ENCODE results near the gene TNFRSF13B.

Gene TNFRSF13B

DNA sequence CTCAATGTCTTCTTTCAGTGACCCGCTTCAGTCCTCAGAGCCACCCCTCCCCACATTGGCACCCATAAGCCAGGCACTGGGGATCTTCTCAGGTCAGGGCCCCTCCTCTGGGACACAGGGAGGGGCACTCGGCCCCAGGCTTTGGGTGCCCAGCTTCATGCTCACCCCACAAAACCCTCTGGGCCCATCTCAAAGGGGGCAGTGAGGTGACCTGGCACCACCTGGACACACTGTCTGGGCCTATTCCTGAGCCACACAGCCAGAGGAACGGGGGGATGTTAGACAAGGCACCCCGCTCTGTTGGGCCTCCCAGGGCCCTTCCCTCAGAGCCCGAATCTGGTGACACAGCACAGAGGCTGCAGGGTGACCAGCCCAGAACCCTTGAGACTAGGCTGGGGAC lies 36.1 kb downstream of the TNFRSF13B start:
- no peak for DNase-seq

DNA sequence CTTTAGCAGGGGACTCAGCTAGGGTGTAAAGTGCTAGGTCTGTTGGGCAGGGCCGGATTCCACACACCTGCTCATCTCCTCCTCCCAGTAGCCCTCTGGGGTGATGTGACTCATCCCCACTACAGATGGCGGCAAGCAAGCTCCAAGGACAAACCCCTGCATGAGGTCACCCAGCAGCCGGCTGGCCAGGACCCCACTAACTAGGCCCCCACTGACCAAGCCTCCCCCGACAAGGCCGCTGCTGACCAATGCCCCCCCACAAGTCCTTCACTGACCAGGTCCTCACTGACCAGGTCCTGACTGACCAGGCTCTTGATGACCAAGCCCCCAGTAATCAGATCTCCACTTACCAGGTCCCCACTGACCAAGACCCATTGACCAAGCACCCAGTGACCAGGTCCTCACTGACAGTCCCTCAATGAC lies 36.7 kb downstream of the TNFRSF13B start:
- no peak for DNase-seq

DNA sequence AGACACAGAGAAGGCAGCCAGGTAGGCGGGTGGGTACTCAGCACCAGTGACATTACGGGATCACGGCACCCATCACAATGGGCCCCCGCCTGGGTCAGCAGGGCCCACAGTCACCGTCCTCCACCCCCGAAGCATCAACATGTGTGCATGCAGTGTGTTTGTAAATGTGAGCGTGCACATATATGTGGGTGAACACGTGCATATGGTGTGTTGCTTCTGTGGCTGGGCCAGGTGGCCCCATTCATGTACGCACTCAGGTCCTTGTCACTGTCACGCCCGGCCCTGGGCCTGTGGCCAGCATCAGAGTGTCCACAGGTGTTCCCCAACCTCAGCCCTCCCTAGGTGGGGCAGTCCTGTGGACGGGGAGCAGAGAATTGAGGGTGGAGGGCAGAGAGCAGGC lies 37.1 kb downstream of the TNFRSF13B start:
- no peak for DNase-seq

DNA sequence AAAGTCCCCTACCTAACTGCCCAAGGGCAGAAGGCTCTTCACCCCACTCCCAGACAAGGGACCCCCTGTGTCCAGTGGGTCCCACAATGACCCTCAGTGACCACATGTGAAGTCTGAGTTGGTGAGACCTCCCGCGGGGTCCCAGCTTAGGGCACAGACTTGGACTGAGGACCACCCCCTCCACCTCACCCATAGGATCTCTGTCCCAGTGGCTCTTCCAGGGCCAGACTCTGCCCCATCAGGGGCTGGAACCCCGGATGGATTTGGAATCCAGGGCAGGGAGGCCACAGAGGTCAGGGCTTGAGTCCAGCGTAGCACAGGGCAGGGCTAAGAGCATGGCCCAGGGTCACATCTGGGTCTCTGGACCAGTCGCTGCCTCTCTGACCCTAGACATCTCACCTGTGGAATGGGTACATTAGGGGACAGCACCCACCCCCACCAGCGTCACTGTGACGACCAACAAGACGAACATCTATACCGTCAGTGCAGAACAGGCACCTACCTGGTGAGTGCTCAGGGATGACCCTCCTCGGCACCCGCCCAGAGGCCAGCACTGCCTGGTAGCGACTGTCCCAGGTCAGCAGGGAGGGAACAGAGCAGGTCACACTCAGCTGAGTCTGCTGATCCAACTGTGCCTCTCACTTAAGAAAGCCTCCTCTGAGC lies 37.7 kb downstream of the TNFRSF13B start:
- no peak for DNase-seq

DNA sequence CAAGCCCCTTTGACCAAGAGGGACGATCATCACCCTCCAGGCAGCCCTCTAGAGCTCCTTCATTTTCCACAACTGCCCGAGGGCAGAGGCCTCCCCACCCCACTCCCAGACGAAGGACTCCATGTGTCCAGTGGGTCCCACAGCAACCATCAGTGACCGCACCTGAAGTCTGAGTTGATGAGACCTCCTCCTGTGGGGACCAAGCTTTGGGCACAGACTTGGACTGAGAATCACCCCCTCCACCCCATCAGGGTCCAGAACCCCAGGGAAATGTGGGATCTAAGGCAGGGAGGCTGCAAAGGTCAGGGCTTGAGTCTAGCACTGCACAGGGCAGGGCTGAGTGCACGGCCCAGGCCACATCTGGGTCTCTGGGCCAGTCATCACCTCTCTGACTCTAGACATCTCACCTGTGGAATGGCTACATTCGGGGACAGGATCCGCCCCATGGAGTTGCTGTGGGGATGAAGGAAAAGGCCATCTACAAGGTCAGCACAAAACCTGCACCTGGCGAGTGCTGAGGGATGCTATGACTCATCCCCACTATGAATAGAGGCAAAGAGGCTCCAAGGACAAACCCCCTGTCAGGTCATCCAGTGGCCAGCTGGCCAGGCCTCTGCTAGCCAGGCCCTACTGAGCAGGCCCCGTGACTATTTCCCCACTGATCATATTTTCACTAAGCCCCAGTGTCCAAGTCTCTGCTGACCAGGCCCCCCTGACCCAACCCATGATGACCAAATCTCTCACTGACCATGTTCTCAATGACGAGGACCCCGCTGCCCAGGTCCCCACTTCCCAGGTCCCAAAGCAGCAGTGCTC lies 38.4 kb downstream of the TNFRSF13B start:
- no peak for DNase-seq

DNA sequence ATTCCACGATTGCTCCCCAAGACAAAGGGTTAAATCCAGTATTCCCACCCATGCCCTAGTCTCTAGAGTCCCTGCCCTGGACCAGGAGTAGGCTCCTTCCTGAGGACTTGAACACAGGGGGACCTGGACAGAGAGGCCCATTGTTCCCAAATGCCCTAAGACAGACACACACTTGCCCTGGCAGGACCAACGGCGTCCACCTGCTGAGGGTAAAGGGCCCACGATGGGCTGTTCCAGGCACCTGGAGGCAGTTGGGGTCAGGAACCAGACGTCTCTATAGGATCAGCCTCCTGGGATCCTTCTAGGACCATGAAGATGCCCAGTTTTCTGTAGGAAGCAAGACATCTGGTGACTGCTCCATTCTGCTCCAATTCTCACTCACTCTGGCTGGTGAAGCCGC lies 39.3 kb downstream of the TNFRSF13B start:
- DNase-seq, result no peak

DNA sequence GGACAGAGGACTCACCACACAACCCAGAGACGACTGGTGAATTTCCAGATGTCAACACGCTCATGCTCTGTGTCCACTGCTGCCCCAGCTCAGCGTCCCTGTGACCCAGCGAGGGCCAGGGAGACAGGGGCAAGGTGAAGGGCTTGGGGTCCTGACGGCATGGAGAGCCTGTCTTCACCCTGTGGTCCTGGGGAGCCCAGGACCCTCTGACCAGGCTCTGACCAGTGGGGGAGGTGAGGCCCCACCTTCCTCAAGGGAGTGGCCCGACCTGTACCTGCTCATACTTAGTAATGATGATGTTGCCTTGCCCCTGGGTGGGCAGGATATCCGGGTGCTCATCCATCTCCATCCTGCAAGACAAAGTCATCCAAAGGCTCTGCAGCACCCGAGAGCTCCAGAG lies 39.8 kb downstream of the TNFRSF13B start:
- no peak for DNase-seq

DNA sequence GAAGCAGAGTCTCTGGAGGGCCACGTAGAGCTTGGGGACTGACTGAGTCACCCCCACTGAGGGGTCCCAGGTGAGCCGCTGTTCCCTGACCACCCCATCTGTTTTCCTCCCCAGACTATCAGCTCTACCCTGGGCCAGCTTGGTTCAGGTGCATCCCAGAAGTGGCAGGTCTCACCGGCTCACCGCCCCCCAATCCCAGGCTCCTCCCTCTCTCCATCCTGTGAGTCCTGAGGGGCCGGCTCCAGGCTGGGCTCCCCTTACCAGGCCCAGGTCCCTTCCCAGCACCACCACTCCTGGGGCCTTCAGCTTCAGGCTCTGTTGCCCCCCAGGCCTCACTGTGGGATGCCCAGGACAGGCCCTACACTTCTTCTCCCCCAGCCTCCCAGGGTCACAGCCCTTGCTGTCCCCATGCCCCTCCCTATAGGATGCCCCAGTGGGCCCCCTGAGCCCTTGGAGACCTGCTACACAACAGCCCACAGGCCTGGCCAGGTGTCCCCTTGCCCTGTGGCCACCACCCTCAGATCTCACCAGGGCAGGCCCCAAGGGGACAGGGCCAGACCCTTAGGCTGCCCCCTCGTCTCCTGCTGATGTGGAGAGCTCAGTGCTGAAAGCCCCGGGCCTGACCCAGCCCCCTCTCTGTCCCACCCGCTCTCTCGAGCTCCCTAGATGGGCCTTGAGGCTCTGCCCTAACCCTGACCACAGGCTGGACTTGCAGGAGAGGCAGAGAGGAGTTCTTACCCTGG lies 40.4 kb downstream of the TNFRSF13B start:
- no peak for DNase-seq

DNA sequence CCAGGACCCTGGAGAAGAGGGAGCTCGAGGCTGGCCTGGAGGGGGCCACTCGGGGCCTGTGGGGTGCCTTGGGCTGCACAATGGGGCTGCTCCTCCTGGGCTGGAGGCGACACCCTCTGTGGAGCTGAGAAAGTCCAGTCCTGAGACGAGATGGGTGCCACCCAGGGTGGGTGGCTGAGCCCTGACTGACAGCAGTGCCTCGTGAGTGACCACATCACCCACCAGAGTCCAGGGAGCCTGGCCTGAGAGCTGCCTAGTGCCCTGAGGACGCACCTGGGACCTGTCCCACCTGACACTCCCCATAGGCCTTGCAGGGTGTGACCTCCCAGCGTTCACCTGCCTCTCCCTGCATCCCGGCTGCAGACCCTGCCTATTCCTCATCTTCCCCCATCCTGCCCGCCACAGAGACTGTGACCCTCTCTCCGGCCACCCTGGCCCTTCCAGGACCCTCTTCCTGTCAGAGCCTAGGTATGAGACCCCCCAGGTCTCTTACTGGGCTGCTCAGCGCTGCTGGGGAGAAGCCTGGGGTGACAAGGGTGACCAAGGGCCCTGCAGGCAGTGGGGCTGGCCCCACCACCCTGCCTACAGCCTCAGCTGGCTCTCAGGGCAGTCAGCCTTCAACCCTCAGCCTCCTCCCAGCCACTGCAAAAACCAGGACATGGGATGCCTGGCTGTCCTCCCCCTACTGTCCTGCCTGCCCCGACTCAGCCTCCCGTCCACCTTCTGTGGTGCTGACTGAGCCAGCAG lies 41.2 kb downstream of the TNFRSF13B start:
- no peak for DNase-seq

DNA sequence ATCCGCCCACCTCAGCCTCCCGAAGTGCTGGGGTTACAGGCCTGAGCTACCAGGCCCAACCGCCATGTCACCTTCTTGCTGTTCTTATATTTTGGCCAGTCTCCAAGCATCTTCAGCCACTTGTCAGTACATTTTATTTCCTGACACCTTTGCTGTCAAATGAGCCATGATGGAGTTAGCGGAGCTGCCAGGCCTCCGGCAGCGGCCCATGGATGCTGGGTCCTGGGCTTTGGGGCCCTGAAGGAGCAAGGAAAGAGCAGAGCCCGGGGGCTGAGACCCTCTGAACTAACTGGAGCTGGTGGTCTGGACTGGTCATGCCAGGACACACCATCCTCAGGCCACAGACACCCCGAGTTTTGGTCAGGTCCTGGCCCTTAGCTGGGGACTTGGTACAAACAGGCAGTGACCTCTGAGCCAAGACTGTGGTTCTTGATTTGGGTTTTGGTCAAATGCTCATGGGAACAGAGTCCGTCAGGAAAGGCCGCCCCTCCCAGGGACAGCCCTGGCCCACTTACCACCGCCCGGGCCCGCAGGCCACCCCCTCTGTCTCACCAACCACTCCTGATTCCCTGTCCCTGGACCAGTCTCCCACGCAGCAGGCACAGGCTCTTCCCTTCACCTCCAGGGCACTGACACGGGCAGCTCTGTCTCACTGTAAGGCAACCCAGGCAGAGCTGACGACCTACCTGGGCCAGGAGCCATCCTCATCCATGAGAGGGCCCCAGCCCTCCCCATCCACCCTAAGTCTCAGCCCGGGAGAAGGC lies 42.0 kb downstream of the TNFRSF13B start:
- DNase-seq, result no peak

DNA sequence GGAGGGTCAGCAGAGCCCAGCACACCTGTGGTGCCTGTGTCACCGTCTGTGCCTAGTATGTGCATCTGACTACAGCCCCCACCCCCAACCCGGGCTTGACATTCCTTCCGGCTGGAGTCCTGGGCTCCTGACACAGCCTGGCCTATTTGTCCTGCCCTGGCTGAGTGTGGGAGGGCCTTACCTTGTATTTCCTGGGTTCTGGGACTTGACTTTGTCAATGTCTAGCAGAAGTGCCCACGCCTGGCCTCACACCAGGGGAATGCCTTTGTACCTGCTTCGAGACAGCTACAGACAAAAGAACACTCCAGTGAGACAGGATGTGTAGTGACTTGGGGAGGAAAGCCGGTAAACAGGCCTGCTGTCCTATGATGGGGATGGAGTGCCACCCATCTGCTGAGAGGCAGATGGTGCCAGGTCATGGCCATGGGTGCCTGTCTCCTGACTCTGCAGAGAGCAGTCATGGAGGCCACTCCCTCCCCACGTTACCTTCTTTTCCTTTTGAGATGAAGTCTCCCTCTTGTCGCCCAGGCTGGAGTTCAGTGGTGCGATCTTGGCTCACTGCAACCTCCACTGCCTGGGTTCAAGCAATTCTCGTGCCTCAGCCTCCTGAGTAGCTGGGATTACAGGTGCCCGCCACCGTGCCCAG lies 42.8 kb downstream of the TNFRSF13B start:
- no peak for DNase-seq

DNA sequence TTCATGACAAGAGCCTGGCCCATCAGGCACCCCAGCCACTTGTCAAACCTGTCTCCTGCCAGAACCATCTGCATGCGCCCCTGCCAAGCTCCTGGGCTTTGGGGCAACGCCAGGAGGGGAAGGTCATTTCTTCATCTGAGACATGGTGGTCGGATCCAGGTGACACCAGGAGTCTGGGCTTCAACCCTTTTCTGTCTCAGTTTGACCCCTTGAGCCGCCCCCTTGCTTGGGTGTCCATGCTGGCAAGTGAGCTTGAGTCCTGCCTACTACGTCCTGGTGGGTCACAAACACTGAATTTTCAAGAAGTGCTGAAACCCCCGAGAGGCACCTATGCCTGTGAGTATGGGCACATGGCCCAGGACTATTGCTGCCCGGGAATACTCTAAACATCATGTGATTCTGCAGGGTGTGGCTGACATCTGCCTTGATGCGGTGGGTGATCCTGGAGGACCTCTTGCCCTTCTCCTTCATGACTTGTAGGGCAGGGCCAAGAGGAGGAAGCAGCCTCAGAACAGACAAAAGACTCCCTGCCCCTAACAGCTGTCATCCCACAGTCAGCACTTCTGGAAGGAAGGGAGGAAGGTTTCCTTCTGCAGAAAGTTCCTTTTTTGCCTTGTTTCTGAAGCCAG lies 43.4 kb downstream of the TNFRSF13B start:
- DNase-seq, result no peak

DNA sequence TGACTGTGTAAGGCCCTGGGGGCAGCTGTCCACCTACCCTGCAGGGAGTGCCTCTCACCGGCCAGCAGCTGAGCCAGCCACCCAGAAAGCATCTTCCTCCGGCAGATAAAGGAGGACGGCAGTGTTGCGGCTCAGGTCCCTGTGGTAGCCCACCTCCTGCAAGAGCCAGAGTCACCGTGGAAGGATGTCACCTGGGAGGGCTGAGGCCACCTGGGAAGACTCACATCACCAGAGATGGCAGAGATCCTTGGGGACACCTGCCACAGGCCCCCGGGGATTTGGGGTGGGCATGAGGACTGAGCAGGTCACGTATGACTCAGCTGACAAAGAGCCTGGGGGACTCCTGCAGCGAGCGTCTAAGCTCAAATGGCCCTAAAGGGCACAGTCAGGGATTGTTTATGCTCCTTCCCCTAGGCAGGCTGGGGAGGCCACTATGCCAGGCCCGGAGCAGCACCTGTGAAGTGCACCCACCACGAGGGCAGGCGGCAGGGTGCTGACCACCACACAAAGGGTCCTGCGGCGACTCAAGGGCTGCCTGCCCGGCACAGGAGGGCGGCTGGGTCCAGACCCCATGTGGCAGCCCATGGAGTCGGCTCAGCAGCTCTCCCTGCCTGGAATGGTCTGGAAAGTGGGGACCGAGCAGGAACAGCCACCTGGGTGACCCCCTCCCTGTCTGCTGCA lies 44.1 kb downstream of the TNFRSF13B start:
- DNase-seq, result no peak

DNA sequence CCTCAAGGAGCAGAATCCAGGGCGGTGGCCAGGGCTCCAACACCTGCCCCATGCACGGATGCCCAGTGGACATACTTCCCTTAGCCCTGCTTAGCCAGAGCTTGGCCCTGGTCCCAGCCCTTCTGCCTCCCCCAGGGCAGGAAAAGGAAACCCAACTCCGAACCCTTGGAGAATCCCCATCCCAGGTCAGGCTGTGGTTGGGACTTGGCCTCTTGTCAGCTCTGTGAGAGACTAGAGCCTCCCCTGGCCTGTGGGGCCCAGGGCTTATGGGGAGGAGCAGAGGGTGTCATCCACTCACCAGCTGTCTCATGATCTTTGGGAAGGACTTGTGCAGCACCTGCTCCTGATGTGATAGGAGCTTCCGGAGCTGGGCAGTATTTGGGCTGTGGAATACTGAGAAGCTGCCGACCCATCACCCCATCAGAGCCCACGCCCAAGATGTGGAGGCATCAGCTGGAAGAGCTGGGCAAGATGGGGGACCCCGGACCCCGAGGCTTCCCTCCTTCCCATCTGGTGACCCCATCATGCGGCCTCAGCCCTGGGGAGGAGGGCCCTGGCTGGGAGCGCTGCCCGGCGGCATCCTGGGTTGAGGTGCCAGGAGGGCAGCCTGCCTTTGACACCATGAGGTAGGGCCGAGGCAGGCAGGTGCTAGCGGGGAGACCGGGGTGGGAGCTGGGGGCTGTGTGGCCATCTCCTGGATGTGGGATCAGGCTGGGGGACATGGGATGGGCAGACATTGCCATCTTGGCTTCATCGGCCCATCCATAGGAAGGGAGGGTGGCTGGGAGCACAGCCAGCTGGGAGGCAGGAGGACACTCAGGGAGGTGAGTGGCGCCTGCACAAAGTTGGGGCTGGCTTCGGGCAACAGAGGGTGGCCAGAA lies 45.1 kb downstream of the TNFRSF13B start:
- DNase-seq, result no peak

DNA sequence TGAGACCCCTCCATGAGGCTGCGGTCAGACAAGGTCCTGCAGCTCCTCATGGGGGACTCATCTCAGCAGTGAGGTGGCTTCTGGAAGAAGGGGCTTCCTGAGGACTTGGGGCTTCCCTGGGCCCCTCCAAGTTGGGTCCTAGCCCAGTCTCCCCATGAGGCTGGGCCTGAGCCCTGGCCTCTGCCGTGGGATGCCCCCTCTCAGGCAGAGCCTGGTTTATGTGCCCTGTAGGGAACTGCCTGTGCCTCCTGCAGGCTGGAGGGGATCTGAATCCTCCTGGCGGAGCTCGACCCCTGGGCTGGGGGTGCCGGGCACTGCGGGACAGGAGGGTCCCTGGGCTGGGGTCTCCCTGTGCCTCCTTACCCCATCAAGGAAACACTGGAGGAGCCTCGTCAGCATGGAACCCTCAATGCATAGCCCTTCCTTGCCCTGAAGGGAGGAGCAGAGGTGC lies 45.8 kb downstream of the TNFRSF13B start:
- DNase-seq, result no peak

DNA sequence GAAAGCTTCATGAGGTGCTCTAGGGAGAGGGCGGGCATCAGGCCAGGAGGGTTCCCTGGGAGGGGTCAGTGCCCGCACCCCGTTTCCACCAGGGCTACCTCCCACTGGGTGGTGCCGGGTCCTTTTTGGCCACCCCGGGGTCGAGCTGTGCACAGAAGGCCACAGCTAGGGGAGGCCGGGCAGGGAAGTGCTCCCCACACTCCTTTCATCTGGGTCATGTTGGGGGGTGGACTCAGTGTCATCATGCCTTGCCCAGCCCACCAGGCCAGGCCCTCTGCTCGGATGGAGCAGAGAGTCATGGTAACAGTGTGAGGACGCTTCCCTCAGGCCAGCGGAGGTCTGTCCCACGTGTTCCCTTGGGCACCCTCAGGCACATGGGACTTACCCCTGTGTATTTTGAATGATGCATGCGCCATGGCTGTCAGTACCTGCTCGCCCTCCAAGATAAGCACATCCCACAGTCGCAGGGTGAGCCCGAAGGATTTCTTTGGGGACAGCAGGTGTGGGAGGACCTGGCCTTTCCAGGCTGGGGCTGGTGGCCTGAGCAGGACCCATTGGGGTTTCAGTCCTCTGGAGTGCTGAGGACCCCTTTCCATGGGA lies 46.4 kb downstream of the TNFRSF13B start:
- DNase-seq, result no peak

DNA sequence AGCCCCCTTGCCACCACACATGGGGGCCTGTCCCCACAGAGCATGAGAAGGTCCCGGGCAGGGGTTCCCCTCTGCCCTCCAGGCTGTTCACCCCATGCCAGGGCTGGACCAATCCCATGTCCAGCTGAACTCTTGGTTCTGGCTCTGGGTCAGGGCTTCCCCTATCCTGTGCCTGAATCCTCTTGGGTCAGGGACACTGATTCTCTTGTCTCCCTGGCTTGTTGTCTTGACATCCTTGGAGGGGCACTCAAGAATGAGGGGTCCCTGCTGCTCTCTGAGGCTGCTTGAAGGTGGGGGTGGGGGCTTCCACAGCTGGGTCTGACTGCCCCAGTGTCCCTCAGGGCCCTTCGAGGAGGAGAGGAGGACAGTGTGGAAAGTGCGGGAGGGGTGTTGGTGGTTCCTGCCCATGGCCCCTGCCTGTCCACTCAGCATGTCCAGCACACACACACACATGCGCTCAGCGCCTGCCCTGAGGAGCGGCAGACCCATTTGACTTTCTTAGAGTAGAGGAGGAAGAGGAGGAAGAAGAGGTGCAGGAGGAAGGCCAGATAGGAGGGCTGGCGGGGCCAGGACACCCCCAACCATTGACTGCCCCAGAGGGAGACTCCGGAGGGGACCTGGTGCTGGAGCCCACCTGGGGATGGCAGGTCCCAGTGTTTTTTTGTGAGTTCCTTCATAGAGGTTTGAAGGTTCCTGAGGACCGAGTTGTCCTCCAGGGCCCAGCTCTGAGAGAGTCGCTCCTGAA lies 47.0 kb downstream of the TNFRSF13B start:
- DNase-seq, result no peak
